Measurements from ENCODE around the gene ATG10.

ATG10 gene

GRCh38 chr5:82162573-82162972 is 190.8 kb downstream of the ATG10 start:
- H3K4me3 ChIP-seq: no peak overlapping the region
- no peak for DNase-seq (ENCODE audit: low spot score)
- TF ChIP-seq CTCF (IDR thresholded peaks at IDR 0.05): no peak

GRCh38 chr5:82163452-82164175 is 191.8 kb downstream of the ATG10 start:
- no peak for DNase-seq (ENCODE audit: low spot score)
- no peak overlapping the region for H3K4me3 ChIP-seq
- H3K27ac ChIP-seq: no peak overlapping the region
- no peak for TF ChIP-seq CTCF (IDR thresholded peaks at IDR 0.05)

More at GRCh38 chr5:82162573-82162972, 190.8 kb downstream of the ATG10 start:
- no peak overlapping the region for H3K27ac ChIP-seq

- no peak overlapping the region for H3K4me3 ChIP-seq
- H3K27ac ChIP-seq: no peak overlapping the region
- no peak for DNase-seq (ENCODE audit: low spot score)
- no peak for TF ChIP-seq CTCF (IDR thresholded peaks at IDR 0.05)
These were observed 192.6 kb downstream of the ATG10 start for GRCh38 chr5:82164176-82164976.

- Histone ChIP-seq H3K27ac (peak overlapping the region; percentile 6 to 42), H3K4me3 (no peak overlapping the region)
- no peak for TF ChIP-seq CTCF (IDR thresholded peaks at IDR 0.05)
- DNase-seq (ENCODE audit: low spot score): no peak
These were observed 193.3 kb downstream of the ATG10 start for GRCh38 chr5:82164977-82165713.

- peak overlapping the region; percentile 6 to 42 for H3K27ac ChIP-seq
- TF ChIP-seq CTCF (IDR thresholded peaks at IDR 0.05): peak; percentile 54
- peak; percentile 77 for DNase-seq (ENCODE audit: low spot score)
- no peak overlapping the region for H3K4me3 ChIP-seq
These were observed 194.1 kb downstream of the ATG10 start for GRCh38 chr5:82165740-82166530.

GRCh38 chr5:82167372-82167935 is 195.6 kb downstream of the ATG10 start:
- no peak overlapping the region for H3K4me3 ChIP-seq
- H3K27ac ChIP-seq: no peak overlapping the region
- no peak for DNase-seq (ENCODE audit: low spot score)
- TF ChIP-seq CTCF (IDR thresholded peaks at IDR 0.05): no peak

Measured in coronary artery (tissue), 2 donors.